ENCODE measurements around the gene KLHL18. TPM values are rescaled to one million over a fixed set of nuclear protein-coding genes. Genes with fewer than 3 reads are reported as not detected.

Gene KLHL18
- polyA plus RNA-seq, 1 experiment: 17.4 TPM

DNA sequence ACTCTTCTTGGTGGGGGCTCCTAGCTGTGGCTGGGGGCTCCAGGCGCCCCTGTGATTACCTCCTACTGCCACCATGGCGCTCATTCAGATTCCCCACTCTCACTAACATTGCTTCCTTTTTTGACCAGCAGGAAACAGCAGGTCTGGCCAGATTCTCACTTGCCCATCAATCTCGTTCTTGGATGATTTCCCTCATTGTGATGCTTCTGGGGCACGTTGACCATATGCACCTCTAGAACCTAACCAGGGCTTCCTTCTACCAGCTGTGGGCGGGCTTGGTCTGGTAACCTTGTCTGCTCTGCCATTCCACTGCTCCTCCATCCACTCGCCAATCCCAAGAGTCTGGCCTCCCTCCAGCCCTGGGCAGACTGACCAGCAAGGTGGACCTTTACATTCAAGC lies 62.2 kb downstream of the KLHL18 start:
- DNase-seq (ENCODE audit: low read depth, low spot score): no peak
- H3K9me3 ChIP-seq (ENCODE audit: control insufficient read depth, insufficient read depth, low read length): no peaks in the 10 kb centered on the region
- H3K4me3 ChIP-seq (ENCODE audit: low read depth, low read length): no peak overlapping the region
- H3K27me3 ChIP-seq (ENCODE audit: control insufficient read depth, insufficient read depth, low read length): no peaks in the 10 kb centered on the region
- ChIA-PET POLR2A (no interaction called here), CTCF (no interaction called here)
- TF ChIP-seq, protein P1, sequence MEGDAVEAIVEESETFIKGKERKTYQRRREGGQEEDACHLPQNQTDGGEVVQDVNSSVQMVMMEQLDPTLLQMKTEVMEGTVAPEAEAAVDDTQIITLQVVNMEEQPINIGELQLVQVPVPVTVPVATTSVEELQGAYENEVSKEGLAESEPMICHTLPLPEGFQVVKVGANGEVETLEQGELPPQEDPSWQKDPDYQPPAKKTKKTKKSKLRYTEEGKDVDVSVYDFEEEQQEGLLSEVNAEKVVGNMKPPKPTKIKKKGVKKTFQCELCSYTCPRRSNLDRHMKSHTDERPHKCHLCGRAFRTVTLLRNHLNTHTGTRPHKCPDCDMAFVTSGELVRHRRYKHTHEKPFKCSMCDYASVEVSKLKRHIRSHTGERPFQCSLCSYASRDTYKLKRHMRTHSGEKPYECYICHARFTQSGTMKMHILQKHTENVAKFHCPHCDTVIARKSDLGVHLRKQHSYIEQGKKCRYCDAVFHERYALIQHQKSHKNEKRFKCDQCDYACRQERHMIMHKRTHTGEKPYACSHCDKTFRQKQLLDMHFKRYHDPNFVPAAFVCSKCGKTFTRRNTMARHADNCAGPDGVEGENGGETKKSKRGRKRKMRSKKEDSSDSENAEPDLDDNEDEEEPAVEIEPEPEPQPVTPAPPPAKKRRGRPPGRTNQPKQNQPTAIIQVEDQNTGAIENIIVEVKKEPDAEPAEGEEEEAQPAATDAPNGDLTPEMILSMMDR (IDR thresholded peaks at IDR 0.05; ENCODE audit: low read depth, low read length): no peak
- no peak overlapping the region for H3K27ac ChIP-seq (ENCODE audit: low read depth, low read length)

DNA sequence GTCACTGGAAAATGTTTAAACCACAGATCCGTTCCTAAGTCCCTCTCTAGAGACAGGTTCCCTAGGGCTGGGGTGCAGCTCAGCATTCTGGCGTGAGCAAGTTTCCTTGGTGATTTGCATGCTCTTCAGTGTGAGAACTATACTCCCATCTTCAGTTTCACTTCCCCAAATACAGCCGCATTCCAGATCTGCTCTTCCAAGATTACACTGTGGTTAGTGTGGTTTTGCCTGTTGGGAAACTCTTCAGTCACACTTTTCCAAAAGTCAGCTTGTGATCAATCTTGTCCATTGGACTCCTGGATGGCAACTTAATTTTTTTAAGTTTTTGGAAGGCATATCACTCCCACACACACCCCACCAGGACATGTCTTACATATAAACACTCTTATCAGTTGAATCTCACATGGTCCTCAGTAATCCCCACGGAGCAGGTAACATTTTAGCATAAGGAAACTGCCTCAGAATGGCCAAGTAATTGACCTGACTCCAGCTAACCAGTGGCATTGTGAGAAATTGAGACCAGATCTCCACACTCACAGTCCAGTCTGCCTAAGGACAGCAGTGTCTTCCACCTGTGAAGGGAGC lies 64.6 kb downstream of the KLHL18 start:
- DNase-seq (ENCODE audit: low read depth, low spot score): peak; percentile 55
- CTCF ChIA-PET: interaction anchor here (0.6 kb wide), 1 partner anchor 413 kb away, joined by 3 read pairs; no protein-coding TSS in a partner anchor
- Histone ChIP-seq H3K9me3 (ENCODE audit: control insufficient read depth, insufficient read depth, low read length) (no peaks in the 10 kb centered on the region), H3K27me3 (ENCODE audit: control insufficient read depth, insufficient read depth, low read length) (no peaks in the 10 kb centered on the region), H3K27ac (ENCODE audit: low read depth, low read length) (peak overlapping the region; percentile 54), H3K4me3 (ENCODE audit: low read depth, low read length) (no peak overlapping the region)
- TF ChIP-seq, protein P1 (IDR thresholded peaks at IDR 0.05; ENCODE audit: low read depth, low read length): no peak
- POLR2A ChIA-PET: interaction anchor here (1.3 kb wide), 1 partner anchor 33 kb away, joined by 4 read pairs; the partner anchor contains the start of gene PTPN23

DNA sequence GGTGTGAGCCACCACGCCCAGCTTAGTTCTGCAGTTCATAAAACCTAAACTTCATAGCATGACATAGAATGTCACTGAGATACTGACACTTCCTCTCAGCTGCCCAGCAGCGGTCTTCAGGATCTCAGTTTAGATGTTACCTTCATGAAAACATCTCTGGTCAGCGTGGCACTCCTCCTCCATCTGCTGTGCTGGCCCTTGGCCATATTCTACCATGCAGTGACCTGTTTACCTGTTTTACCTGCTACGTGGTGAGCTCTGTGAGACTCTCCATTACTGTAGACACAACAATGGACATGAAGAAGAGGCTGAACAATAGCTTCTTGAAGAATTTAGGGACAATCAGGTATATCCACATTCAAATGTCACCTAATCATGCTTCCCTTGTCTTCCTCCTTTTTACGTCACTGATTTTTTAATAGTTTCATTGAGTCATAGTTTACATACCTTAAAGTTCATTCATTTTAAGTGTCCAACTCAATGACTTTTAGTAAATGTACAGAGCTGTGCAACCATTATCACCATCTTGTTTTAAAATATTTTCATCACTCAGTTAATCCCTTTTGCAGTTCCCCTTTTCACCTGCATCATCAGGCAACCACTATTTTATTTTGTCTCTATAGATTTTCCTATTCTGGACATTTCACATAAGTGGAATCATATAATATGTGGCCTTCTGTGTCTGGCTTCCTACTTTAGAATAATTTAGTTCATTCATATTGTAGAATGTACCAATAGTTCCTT lies 65.8 kb downstream of the KLHL18 start:
- Histone ChIP-seq H3K27ac (ENCODE audit: low read depth, low read length) (no peak overlapping the region), H3K4me3 (ENCODE audit: low read depth, low read length) (no peak overlapping the region), H3K9me3 (ENCODE audit: control insufficient read depth, insufficient read depth, low read length) (no peaks in the 10 kb centered on the region), H3K27me3 (ENCODE audit: control insufficient read depth, insufficient read depth, low read length) (no peaks in the 10 kb centered on the region)
- CTCF ChIA-PET: interaction anchor here (0.8 kb wide), 1 partner anchor 503 kb away, joined by 6 read pairs; no protein-coding TSS in a partner anchor
- no peak for DNase-seq (ENCODE audit: low read depth, low spot score)
- POLR2A ChIA-PET: no interaction called here
- TF ChIP-seq, protein P1 (IDR thresholded peaks at IDR 0.05; ENCODE audit: low read depth, low read length): no peak

DNA sequence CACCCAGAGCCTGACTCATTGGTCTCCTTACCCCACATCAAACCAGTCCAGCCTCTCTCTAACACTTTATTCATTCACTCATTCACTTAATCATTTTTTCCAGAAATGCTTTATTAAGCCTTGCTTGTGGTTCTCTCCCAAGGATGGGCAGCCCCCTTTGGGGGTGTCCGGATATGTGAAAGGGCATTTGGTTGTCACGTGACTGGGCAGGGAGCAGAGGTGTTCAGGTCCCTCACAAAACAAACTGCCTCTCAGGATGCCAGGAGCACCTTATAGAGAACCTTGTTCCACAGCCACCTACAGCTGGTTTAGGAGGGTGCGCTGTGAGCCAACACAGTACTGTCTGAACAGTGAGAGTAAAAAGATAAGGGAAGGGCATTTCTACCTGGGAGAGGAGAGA lies 72.3 kb downstream of the KLHL18 start:
- DNase-seq (ENCODE audit: low read depth, low spot score): no peak
- Histone ChIP-seq H3K27me3 (ENCODE audit: control insufficient read depth, insufficient read depth, low read length) (no peaks in the 10 kb centered on the region), H3K27ac (ENCODE audit: low read depth, low read length) (no peak overlapping the region), H3K4me3 (ENCODE audit: low read depth, low read length) (no peak overlapping the region), H3K9me3 (ENCODE audit: control insufficient read depth, insufficient read depth, low read length) (peaks cover 34% of the 10 kb centered on the region)
- TF ChIP-seq, protein P1 (IDR thresholded peaks at IDR 0.05; ENCODE audit: low read depth, low read length): no peak
- ChIA-PET POLR2A (no interaction called here), CTCF (no interaction called here)

DNA sequence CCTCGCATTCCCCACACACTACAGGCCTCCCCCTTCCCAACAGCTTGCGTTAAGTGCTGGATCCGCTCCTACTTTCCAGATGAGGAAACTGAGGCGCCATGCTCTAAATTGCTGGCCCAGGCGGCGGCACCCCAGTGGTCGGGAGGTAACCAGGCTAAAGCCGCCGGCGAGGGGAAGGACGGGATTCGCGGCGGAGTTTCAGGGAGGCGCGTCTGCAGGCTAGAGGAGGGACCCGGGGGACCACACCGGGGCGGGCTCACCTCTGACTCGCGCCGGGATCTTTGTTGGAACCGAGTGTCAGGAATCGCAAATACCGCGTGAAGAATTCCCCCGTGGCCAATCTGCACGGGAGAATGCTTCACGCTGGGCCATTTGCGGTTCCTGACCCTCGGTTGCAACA lies 73.5 kb downstream of the KLHL18 start:
- ChIA-PET POLR2A (no interaction called here), CTCF (no interaction called here)
- no peak overlapping the region for H3K4me3 ChIP-seq (ENCODE audit: low read depth, low read length)
- H3K27me3 ChIP-seq (ENCODE audit: control insufficient read depth, insufficient read depth, low read length): no peaks in the 10 kb centered on the region
- TF ChIP-seq, protein P1 (IDR thresholded peaks at IDR 0.05; ENCODE audit: low read depth, low read length): no peak
- peaks cover 39% of the 10 kb centered on the region for H3K9me3 ChIP-seq (ENCODE audit: control insufficient read depth, insufficient read depth, low read length)
- H3K27ac ChIP-seq (ENCODE audit: low read depth, low read length): no peak overlapping the region
- no peak for DNase-seq (ENCODE audit: low read depth, low spot score)

Data from AG04450 (cell line).